ENCODE results near the gene ZNF292. TPM values are rescaled to one million over a fixed set of nuclear protein-coding genes. Genes with fewer than 3 reads are reported as not detected.
"Not testable (repeated sequence)": the region's sequence is repeated elsewhere in the genome, so short reads cannot be mapped to it uniquely, and the experiment has no call there.

Gene ZNF292
- polyA plus RNA-seq, 4 donors: 39.3 to 46.8 (median 41.6) TPM

DNA sequence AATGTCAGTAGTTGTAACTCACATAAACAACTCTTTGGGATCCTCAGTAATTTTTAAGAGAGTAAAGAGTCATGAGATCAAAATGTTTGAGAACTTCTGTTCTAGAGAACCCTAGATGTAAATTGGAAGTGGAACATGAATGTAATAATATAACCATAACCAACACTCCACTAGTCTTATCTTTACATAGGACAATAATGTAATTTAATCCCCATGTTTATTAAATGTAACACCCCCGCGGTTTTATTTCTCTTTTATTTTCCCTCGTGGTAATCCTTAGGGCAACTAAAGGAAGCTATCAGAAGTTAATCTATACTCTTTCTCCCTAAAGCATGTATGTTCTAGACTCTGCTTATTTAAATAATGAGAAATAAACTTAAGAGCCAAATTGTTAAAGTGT lies 54.4 kb downstream of the ZNF292 start:
- no peak for DNase-seq (ENCODE audit: low read depth in 4 of 4, low spot score in 3 of 4)

DNA sequence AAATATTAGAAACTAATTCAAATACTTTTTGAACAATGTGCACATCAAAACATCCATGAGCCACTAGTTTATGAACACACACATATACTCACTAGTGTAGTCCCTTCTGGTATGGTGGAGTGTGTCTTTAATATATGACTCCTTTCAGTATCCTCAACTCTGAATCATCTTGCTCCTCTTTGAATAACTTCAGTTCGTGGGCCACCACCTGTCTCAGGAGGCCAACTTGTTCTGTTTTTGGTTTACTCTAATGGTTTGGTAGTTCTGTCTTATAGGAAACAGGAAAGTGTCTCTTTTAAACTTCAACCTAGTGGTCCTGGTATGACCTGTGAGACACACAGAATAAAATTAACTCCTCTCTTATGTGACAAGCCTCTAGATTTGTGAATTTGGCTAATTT lies 55.6 kb downstream of the ZNF292 start:
- no peak for DNase-seq (ENCODE audit: low read depth in 4 of 4, low spot score in 3 of 4)

DNA sequence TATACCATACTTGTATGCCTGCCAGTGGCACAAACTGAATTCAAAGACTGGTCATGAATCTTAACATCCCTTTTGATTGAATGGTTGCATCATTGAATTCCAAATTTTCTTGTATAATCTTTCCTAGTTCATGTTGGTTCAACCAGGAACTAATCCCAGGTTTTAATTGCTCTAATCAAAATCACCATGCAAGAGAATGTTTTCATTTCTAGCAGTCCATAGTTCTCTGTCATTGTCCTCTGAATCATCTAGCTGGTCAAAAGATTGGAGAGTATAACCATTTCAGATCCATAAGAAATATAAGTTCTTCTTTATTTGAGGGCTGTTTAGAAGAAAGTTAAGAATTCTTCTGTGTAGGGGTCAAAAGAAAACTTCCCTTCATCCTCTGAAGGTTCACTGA lies 57.2 kb downstream of the ZNF292 start:
- no peak for DNase-seq (ENCODE audit: low read depth in 4 of 4, low spot score in 3 of 4)

DNA sequence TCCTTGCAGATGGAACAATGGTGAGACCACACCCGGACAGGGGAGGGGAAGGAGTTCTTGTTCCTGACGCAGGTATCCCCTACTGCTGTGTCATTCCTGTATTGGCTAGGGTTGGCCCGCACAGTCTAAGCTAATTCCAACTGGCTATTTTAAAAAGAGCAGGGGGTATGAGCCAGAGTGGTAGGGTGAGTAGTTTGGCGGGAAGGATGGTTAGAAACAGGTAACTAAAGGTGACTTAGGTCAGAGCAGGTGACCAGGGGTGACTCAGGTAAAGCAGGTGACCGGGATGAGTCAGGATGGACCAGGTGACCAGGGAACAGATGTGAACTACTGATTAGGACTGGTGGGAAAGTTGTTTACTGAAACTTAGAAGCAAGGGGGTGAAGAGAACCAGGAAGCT lies 58.0 kb downstream of the ZNF292 start:
- DNase-seq (ENCODE audit: low read depth in 4 of 4, low spot score in 3 of 4): no peak

DNA sequence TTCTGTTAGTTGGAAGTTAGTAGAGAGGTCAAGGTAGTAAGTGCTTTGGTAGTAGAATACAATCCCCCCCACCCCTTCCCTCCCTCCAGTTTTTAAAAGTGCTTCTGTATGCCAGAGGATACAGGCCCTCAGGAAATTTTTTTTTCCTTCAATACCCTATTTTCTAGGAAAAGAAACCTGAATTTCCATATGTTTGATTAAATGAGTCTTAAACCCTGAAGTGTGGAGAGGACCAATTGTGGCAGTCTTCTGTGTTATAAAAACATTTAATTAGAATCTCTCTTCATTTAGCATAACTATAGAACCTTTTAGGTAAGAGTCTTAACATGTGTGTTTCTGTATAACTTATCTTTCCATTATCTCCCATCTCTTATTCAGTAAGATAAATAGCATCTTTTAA lies 59.5 kb downstream of the ZNF292 start:
- DNase-seq (ENCODE audit: low read depth in 4 of 4, low spot score in 3 of 4): no peak

DNA sequence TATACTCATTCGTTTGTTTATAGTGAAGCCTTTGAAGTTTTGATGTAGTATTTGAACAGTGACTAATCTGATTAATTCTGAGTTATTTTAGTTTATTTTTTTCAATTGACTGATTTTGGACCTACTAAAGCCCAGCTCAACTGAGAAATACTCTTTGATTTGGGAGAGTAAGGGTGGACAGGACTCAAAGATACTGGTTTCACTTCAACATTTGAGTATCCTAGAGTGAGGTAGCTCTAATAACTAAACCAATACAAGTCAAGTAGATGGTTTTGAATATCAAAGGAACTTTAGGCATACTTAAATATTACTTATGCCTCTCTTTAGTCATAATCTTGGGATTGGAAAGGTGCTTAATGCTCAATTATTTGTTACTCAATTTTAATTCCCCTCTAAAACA lies 65.6 kb downstream of the ZNF292 start:
- DNase-seq (ENCODE audit: low read depth in 4 of 4, low spot score in 3 of 4): no peak

DNA sequence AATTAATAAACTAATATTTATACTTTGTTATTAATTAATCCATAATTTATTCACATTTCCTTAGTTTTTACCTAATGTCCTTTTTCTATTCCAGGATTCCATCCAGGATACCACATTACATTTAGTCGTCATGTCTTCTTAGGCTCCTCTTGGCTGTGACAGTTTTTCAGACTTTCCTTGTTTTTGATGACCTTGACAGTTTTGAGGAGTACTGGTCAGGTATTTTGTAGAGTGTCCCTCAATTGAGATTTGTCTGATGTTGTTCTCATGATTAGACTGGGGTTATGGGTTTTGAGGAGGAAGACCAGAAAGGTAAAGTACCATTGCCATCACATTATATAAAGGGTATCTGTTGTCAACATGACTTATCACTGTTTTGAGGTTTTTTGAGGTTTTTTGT lies 67.3 kb downstream of the ZNF292 start:
- no peak for DNase-seq (ENCODE audit: low read depth in 4 of 4, low spot score in 3 of 4)

DNA sequence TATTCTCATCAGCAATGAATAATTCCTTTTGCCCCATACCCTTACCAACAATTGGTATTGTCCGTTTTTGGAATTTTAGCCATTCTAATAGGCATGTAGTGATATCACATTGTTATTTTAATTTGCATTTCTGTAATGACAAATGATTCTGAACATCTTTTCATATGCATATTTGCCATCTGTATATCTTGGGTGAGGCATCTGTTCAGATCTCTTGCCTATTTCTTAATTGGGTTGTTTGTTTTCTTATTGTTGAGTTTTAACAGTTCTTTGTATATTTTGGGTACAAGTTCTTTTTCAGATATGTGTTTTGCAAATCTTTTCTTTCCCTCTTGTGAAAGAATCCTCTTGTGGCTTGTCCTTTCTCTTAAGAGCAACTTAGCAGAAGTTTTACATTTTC lies 69.6 kb downstream of the ZNF292 start:
- DNase-seq (ENCODE audit: low read depth in 4 of 4, low spot score in 3 of 4): no peak

DNA sequence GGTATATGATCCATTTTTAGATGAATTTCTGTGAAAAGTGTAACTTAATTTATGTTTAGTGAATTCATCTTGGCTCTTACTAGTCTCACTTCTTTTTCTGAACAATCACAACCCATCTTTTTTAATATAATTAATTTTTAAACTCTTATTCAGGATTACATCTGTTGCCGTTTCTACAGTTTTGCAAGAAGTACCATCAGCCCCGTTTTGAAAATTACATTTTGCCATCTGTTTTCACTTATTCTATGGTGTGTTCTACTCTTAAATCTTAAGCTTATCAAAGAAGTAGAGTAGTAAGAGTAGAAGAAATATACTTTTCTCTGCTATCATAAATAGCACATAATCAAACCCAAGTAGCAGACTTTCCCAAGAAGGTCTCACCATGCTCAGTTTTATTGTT lies 70.1 kb downstream of the ZNF292 start:
- no peak for DNase-seq (ENCODE audit: low read depth in 4 of 4, low spot score in 3 of 4)

DNA sequence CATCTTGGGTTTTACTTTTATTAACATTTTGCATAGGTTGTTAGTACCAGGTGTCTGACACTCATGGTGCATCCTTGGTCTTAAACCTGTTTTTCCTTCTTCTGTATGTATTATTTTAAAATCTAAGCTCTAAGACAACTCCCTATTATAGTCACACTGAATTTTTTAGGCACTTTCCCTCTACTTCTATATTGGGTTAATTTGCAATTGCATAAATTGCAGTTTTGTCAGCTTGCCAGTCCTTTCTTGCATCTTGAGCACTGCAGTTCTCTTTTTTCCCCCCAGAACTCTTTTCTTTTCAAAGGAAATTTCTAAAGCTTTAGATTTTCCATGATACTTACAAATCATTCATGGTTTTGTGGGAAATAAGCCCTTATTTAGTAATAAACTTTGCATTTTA lies 70.6 kb downstream of the ZNF292 start:
- no peak for DNase-seq (ENCODE audit: low read depth in 4 of 4, low spot score in 3 of 4)

DNA sequence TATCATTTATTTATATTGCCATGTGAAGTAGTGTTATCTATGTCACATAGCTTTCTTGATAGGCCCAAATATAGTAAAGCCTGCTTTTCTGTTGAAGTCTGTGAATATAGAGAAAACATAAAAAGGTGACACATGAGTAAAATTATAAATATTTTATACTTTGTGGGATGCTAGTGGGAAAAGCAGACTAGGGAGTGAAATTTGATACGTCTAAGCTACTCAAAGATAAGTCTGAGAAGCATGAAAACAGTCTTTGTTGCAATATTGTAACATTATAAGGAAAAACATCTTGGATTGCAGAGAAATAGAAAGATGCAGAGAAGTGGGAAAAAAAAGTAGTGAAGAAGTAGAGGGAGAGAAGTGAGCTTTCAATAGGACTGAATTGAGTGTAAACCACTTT lies 75.4 kb downstream of the ZNF292 start:
- no peak for DNase-seq (ENCODE audit: low read depth in 4 of 4, low spot score in 3 of 4)

DNA sequence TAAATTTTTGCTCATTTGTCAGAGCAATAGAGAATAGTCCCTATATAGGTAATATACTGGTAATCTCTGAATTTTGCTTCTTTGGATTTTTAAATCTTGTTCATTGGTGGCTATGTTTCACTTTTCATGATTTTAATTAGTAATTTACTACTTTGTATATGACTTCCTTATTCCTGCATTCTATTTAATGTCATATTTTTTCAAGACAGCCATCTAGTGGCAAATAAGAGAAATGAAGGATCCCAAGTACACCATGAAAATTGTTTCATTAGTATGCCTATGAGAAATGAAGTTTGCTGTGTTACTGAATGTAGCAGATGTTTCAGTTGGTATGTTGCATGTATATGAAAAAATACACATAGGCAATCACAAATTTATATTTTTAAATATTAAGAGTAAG lies 82.4 kb downstream of the ZNF292 start:
- no peak for DNase-seq (ENCODE audit: low read depth in 4 of 4, low spot score in 3 of 4)

DNA sequence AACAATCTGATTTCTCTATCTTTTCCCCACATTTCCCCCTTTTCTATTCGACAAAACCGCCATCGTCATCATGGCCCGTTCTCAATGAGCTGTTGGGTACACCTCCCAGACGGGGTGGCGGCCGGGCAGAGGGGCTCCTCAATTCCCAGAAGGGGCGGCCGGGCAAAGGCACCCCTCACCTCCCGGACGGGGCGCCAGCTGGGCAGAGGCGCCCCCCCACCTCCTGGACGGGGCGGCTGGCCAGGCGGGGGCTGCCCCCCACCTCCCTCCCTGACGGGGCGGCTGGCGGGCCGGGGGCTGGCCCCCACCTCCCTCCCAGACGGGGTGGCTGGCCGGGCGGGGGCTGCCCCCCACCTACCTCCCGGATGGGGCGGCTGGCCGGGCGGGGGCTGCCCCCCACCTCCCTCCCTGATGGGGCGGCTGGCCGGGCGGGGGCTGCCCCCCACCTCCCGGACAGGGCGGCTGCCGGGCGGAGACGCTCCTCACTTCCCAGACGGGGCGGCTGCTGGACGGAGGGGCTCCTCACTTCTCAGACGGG lies 83.8 kb downstream of the ZNF292 start:
- DNase-seq (ENCODE audit: low read depth in 4 of 4, low spot score in 3 of 4): not testable (repeated sequence)

DNA sequence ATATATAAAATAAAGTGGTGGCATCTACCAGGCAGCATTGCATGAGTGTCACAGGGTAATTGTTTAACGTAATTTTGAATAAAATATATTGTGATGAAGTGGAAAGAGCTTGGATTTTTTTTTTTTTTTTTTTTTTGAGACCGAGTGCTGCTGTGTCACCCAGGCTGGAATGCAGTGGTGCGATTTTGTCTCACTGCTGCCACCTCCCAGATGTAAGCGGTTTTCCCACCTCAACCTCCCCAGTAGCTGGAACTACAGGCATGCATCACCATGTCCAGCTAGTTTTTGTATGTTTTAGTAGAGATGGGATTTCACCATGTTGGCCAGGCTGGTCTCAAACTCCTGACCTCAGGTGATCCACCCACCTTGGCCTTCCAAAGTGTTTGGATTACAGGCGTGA lies 85.9 kb downstream of the ZNF292 start:
- no peak for DNase-seq (ENCODE audit: low read depth in 4 of 4, low spot score in 3 of 4)

DNA sequence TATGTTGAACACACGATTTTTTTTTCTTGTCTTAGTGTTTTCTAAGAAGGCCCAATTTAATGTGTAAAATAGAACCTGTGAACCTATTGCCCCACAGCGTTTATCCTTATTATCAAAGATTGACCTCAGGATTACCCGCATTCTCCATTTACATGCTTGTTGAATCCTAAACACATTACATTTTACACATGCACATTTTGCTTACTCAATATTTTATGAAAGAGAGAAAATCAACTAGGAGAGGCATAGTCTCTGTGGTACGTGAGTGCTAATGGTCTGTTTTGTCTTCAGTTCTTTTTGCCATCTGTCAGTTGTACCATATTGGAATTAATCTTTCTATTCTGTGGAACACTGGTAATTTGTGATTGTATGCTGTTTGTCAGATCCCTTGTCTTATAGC lies 86.9 kb downstream of the ZNF292 start:
- DNase-seq (ENCODE audit: low read depth in 4 of 4, low spot score in 3 of 4): no peak

DNA sequence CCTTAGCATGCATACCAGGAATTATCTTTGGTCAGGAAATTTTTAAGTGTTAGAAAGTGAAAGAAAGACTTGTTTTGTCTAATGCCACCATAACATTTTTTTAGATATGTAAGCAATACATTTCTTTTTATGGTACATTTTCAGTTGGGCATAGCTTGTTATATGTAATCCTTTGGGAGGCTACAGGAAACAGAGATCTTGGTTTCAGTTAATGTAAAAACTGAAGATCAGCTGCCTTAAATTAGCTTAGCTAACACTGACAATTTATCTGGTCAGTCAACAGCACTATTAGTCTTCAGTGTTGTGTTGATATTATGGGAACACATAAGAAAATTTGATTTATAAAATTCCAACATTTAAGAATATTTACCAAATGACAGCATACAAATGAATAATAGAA lies 88.4 kb downstream of the ZNF292 start:
- DNase-seq (ENCODE audit: low read depth in 4 of 4, low spot score in 3 of 4): no peak

DNA sequence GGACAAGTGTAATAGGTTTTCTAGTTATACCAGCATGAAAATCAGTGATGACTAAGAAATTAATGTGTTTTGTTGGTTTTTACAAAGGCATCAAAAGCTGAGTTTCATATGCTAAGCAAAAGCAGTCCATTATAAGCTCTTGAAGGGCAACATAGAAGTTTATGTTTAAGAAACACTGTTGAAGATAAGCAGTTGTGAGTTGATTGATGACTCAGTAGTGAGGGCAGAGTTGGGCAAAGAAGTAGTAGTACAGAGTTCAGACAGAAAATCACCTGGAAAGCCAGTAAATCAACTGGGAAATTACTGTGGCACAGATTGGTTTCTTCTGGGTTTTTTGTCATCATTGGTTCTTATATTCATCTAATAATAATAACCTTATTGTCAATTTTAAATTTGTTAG lies 89.0 kb downstream of the ZNF292 start:
- DNase-seq (ENCODE audit: low read depth in 4 of 4, low spot score in 3 of 4): no peak

DNA sequence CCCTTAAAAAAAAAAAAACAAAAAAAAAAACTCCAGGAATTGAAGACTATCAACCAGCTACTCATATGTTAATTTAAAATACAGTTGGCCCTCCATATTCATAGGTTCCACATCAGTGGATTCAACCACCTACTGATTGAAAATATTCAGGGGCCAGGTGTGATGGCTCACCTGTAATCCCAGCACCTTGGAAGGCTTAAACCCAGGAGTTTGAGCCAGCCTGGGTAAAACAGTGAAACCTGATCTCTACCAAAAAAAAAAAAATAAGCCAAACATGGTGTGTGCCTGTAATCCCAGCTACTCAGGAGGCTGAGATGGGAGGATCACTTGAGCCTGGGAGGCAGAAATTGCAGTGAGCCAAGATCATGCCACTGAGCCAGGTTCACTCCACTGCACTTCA lies 94.7 kb downstream of the ZNF292 start:
- no peak for DNase-seq (ENCODE audit: low read depth in 4 of 4, low spot score in 3 of 4)

DNA sequence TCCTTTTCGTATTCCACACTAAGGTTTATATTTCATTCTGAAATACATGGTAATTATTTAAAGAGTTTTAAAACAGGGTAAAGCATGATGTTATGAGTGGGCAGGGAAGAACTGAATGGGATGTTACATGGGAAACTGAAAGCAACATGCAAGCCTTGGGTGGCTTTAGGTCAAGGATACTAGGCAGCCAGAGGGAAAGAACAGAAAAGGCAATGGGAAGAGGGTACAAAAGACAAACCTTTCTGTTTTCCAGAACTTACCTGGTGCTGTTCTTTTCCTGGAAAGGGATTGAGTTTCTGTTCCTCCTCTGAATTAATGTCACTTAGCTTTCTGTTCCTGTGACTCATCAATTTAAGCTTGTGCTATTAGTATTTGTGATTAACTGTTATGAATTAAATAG lies 95.9 kb downstream of the ZNF292 start:
- no peak for DNase-seq (ENCODE audit: low read depth in 4 of 4, low spot score in 3 of 4)

DNA sequence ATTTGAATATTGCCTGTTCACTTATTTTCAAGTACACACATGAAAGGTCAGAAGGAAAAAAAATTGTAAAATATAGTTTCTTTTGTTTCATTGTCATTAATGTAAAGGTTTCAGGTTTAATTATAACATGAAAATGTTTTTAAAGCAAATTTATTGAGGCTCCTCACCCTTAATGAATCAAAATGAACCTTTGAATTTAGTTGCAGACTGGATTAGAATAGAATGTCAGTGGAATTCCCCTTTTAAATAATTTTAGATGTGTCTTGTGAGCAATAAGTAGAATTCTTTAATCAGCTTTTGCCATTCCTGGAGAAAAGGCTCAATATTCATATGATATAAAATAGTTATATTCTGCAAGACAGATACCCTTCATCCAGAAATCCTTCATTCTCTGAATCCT lies 96.4 kb downstream of the ZNF292 start:
- DNase-seq (ENCODE audit: low read depth in 4 of 4, low spot score in 3 of 4): no peak

DNA sequence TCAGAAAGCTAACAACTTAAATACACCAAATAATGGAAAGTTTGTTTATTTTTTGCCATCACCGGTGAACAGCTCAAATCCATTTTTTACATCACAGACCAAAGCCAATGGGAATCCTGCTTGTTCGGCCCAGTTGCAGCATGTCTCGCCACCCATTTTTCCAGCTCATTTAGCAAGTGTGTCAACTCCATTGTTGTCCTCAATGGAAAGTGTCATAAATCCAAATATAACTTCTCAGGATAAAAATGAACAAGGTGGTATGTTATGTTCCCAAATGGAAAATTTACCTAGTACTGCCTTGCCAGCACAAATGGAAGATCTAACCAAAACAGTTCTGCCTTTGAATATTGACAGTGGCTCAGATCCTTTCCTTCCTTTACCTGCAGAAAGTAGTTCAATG lies 101.7 kb downstream of the ZNF292 start:
- DNase-seq (ENCODE audit: low read depth in 4 of 4, low spot score in 3 of 4): no peak

DNA sequence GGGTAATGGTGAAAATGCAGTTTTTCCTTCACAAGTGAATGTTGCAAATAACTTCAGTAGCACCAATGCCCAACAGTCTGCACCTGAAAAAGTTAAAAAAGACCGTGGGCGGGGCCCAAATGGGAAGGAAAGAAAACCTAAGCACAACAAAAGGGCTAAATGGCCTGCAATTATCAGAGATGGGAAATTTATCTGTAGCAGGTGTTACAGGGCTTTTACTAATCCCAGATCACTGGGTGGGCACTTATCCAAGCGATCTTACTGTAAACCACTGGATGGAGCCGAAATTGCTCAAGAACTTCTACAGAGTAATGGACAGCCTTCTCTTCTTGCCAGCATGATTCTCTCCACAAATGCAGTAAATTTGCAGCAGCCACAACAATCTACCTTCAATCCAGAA lies 102.2 kb downstream of the ZNF292 start:
- DNase-seq (ENCODE audit: low read depth in 4 of 4, low spot score in 3 of 4): no peak

DNA sequence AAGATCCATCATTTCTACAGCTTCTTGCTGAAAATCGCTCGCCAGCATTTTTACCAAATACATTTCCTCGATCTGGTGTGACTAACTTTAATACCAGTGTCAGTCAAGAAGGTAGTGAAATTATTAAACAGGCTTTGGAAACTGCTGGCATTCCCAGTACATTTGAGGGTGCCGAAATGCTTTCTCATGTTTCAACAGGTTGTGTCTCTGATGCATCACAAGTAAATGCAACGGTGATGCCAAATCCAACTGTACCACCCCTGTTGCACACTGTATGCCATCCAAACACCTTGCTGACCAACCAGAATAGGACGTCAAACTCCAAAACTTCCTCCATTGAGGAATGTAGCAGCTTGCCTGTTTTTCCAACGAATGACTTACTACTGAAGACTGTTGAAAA lies 102.6 kb downstream of the ZNF292 start:
- DNase-seq (ENCODE audit: low read depth in 4 of 4, low spot score in 3 of 4): no peak

DNA sequence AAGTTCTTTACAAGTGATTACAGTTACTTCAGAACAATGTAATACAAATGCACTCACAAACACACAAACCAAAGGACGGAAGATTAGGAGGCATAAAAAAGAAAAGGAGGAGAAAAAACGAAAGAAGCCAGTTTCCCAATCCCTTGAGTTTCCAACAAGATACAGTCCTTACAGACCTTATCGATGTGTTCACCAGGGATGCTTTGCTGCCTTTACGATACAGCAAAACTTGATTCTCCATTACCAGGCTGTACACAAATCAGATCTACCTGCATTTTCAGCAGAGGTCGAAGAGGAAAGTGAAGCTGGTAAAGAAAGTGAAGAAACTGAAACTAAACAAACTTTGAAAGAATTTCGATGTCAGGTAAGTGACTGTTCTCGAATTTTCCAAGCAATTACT lies 104.4 kb downstream of the ZNF292 start:
- no peak for DNase-seq (ENCODE audit: low read depth in 4 of 4, low spot score in 3 of 4)

All from left renal pelvis (tissue), 4 donors.